G401.6 (cell line): ENCODE measurements around the gene ALG3.
A peak's percentile ranks its signal among the peaks of the same experiment; 100 is the strongest.

ENCODE experiments used
- FAIRE-seq: peaks from 2 replicates; lab custom pipeline; 2012; peaks lifted over from hg19 to GRCh38; lab: Jason Lieb, UNC

The ALG3 gene

GRCh38 chr3:184259878-184260723, 11.3 kb upstream of the ALG3 start:
- FAIRE-seq, result no peak

- FAIRE-seq, result no peak
Measured at GRCh38 chr3:184259396-184259877, 10.7 kb upstream of the ALG3 start.

GRCh38 chr3:184258926-184259325, 10.2 kb upstream of the ALG3 start:
- no peak for FAIRE-seq

- no peak for FAIRE-seq
Measured at GRCh38 chr3:184257083-184257915, 8.5 kb upstream of the ALG3 start.

GRCh38 chr3:184255291-184256039, 6.7 kb upstream of the ALG3 start:
- FAIRE-seq, result no peak

GRCh38 chr3:184250167-184250828, 1.5 kb upstream of the ALG3 start:
- FAIRE-seq, result peak; percentile 87

GRCh38 chr3:184249412-184250166, 827 bp upstream of the ALG3 start, which contains the start of gene EEF1AKMT4:
EEF1AKMT4 (plus strand) TSS chr3:184249672; CDS start chr3:184249695, 23 bp downstream.
- peak; percentile 96 for FAIRE-seq

GRCh38 chr3:184242297-184242685, 6.5 kb downstream of the ALG3 start:
- FAIRE-seq, result no peak

- no peak for FAIRE-seq
Measured at GRCh38 chr3:184241447-184242296, 7.1 kb downstream of the ALG3 start.

GRCh38 chr3:184241141-184241446, 7.7 kb downstream of the ALG3 start:
- FAIRE-seq, result no peak

GRCh38 chr3:184240384-184241140, 8.2 kb downstream of the ALG3 start:
- peak; percentile 56 for FAIRE-seq

GRCh38 chr3:184239708-184240107, 9.1 kb downstream of the ALG3 start:
- no peak for FAIRE-seq

- no peak for FAIRE-seq
Measured at GRCh38 chr3:184239221-184239620, 9.5 kb downstream of the ALG3 start.

GRCh38 chr3:184238246-184238818, 10.4 kb downstream of the ALG3 start:
- no peak for FAIRE-seq

GRCh38 chr3:184237807-184238206, 11.0 kb downstream of the ALG3 start:
- no peak for FAIRE-seq

GRCh38 chr3:184237211-184237610, 11.6 kb downstream of the ALG3 start:
- no peak for FAIRE-seq

GRCh38 chr3:184236636-184237035, 12.1 kb downstream of the ALG3 start:
- no peak for FAIRE-seq

- no peak for FAIRE-seq
Measured at GRCh38 chr3:184236033-184236410, 12.7 kb downstream of the ALG3 start.

- FAIRE-seq, result no peak
Measured at GRCh38 chr3:184235381-184236032, 13.3 kb downstream of the ALG3 start.
